HG03575 (cell line): ENCODE data around the gene PLB1.

Experiments used
- ATAC-seq: cut with Tn5 transposase; IDR thresholded peaks from one replicate; pipeline ENCODE4 v1.9.1; 2021; ENCODE audit not compliant: unreplicated experiment, insufficient number of reproducible peaks, low FRiP score; ENCODE audit errors: extremely low read depth

PLB1 gene, protein sequence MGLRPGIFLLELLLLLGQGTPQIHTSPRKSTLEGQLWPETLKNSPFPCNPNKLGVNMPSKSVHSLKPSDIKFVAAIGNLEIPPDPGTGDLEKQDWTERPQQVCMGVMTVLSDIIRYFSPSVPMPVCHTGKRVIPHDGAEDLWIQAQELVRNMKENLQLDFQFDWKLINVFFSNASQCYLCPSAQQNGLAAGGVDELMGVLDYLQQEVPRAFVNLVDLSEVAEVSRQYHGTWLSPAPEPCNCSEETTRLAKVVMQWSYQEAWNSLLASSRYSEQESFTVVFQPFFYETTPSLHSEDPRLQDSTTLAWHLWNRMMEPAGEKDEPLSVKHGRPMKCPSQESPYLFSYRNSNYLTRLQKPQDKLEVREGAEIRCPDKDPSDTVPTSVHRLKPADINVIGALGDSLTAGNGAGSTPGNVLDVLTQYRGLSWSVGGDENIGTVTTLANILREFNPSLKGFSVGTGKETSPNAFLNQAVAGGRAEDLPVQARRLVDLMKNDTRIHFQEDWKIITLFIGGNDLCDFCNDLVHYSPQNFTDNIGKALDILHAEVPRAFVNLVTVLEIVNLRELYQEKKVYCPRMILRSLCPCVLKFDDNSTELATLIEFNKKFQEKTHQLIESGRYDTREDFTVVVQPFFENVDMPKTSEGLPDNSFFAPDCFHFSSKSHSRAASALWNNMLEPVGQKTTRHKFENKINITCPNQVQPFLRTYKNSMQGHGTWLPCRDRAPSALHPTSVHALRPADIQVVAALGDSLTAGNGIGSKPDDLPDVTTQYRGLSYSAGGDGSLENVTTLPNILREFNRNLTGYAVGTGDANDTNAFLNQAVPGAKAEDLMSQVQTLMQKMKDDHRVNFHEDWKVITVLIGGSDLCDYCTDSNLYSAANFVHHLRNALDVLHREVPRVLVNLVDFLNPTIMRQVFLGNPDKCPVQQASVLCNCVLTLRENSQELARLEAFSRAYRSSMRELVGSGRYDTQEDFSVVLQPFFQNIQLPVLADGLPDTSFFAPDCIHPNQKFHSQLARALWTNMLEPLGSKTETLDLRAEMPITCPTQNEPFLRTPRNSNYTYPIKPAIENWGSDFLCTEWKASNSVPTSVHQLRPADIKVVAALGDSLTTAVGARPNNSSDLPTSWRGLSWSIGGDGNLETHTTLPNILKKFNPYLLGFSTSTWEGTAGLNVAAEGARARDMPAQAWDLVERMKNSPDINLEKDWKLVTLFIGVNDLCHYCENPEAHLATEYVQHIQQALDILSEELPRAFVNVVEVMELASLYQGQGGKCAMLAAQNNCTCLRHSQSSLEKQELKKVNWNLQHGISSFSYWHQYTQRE (N-terminal part only)

GRCh38 chr2:28495551-28496250 lies at the start of gene PLB1:
TSS of gene PLB1 (plus strand) at chr2:28496060. CDS start at chr2:28496115, 55 bp downstream.
- ATAC-seq: no peak

- no peak for ATAC-seq
Measured at GRCh38 chr2:28446531-28446930, 49.3 kb upstream of the PLB1 start.

- ATAC-seq: no peak
Measured at GRCh38 chr2:28447086-28447485, 48.8 kb upstream of the PLB1 start.

DNA sequence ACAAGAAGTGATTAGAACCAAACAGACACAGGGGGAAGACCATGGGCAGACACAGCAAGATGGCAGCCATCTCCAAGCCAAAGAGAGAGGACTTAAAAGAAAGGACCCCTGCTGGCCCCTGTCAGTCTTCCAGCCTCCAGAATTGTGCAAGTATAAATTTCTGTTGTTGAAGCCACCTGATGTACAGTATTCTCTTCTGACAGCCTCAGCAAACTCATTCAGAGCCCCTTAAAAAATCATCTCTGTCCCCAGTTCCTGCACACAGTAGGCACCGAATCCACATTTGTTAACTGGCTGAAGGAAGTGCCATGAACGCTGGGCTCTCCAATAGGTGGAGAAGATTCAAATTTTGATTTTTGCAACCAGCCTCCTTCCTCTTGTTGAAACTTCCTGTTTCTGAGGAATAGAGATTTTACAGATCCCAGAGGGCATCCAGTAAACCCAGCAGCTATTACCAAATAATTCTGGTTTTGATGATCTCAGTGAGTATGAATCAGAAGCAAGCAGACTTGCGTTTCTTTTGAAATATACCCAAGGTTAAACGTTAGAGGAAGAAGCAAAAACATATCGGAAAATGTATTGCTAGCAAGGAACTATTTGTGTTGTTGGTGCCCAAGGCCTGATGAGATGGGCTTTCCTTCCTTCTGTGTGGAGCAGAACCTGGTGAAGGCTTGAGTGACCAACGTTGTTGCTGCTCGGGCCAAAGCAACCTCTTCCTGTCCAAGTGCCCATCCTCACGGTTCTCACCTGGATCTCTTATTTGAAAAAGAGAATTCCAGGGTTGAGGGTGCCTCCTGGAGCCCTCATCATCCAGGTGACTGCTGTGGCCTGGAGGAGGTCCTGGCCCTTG lies 47.7 kb upstream of the PLB1 start:
- no peak for ATAC-seq

DNA sequence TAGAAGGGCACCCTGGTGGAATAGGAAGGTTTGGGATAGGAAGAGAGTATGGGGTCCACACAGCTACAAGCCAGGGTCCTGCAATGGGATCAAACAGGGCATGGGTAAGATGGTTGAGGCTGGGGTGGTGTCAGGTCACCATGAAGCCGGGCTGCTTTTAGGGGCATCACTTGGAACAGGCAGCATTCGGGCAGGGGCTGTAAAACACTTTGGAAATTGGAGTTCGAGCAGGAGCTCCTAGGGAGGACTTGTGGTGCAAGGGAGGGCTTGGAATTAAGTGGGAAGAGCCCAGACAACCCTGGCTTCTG lies 47.1 kb upstream of the PLB1 start:
- ATAC-seq: no peak

DNA sequence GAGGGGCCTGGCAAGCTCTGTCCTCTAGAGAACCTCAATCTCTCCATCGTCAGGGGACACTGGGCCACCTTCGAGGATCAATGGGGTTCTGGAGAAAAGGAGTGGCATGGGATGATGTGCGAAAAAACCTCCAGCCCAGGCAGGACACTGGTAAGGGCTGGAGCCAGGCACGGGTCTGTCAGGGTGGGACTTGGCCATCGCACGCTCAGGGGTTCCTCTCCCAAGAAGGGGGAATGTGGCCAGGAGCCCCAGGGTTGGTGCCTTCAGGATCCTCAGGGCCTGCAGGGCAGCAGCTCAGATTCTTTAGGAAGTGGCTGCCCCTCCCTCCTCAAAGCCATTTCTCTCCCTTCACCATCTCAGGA lies 46.8 kb upstream of the PLB1 start:
- no peak for ATAC-seq

GRCh38 chr2:28449488-28450395 lies 46.1 kb upstream of the PLB1 start:
- no peak for ATAC-seq

- no peak for ATAC-seq
Measured at GRCh38 chr2:28450901-28451565, 44.8 kb upstream of the PLB1 start.

DNA sequence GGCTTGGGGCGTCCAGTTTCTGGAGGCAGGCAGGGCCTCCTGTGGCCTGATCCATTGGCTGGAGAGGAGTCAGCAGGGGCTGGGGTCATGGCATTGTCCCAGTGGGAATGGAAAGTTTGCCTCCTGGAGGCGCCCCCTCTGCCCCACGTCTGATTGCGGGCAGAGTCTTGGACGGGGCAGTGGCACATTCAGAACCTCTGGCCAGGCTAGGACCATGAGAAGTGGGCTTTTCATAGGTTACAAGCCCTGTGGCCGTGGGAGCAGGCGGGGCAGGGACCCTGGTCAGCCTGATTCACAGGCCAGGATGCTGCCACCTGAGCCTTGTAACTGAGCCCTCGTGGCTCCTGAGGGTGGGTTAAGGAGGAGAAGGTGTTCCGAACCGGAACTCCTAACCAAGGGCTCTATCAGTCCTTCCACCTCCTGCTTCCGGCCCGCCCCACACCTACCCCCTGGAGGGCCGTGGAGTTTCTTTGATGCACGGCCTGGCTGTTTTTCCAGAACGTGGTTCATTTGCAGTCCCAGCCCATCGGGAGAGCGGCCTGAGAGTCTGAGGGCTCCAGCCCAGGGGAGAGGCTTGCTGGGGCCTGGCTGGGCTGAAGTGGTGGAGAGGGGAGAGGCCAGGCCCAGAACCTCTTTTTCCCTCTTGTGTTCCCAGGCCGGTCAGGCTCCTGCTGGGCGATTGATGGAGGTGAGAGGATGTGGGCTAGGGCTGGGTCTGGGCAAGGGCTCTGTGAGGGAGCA lies 43.9 kb upstream of the PLB1 start:
- ATAC-seq: no peak

DNA sequence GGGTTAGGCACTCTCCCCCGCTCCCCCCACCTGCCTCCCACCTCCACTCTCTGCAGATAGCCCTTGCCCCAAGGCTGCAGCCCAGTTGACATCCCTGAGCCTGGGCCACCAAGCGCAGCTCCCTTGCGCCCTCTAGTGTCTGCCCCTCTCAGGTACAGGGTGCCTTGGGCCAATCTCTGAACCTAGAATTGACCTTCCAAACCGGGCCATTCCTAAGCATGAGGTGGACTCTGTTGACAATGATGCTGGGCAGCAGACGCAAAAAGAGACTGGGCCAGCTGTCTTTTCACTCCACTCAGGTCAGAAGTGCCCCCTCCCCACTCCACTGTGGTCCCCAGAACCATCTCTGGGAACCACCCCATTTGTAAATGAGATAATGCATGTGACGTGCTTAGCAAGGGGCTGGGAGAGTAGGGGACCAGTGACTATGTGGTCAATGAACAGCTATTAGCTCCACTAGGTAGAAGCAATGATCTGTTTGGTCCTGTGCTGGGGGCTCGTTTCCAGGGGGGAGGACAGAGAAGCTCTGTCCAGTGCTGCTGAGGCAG lies 43.3 kb upstream of the PLB1 start:
- no peak for ATAC-seq

DNA sequence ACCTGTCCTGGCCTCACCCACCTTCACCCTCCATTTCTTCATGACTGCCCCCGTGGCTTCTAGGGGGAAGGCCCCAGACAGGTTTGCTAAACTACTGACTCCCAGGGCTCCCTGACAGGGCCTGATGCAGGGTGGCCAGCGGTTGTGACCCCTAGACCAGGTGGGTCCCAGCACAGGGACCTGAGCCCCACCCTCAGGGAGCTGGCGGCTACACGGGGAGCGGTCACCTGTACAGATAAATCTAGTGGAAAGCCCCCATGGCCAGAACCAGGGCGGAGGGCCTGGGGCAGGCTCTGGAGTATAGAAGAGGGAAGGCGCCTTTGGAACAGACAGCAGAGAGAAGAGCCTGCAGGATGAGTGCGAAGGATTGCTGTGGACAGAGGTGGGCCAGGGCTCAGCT lies 42.5 kb upstream of the PLB1 start:
- ATAC-seq: no peak

- no peak for ATAC-seq
Measured at GRCh38 chr2:28454016-28454930, 41.6 kb upstream of the PLB1 start.

DNA sequence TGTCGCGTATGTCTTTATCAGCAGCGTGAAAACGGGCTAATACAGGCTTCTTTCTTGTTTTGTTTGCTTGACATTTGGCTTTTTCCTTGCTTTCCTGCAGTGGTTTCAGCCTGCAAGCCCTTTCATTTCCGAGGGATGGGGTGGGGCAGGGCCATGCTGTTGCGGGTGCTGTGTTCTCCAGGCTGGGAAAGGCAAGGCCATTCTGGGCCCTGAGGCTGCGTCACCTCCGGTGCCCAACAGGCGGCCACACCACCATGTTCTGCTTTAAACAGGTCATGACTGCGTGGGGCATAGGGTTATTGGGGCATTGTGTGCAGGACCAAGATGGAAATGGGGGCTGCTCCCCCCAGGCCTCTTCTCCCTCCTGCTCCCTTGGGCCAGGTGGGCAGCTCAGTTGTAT lies 38.6 kb upstream of the PLB1 start:
- no peak for ATAC-seq

GRCh38 chr2:28461056-28461455 lies 34.8 kb upstream of the PLB1 start:
- ATAC-seq: no peak

- ATAC-seq: no peak
Measured at GRCh38 chr2:28462122-28462521, 33.7 kb upstream of the PLB1 start.
